A549 (cell line): ENCODE measurements around the gene DYSF. TPM values are rescaled to one million over a fixed set of nuclear protein-coding genes. Genes with fewer than 3 reads are reported as not detected.

Source experiments
- ATAC-seq, 2 experiments: fragments of 200-7000 bp in 1 of 2; fragments of >200 bp in 1 of 2; cut with Nextera tagmentation in 1 of 2; cut with Tn5 transposase in 1 of 2; 3 replicates each; pipeline versions ENCODE4 v1.8.0 to v1.9.1; 2018 to 2020; ENCODE audit warnings: mild to moderate bottlenecking in 1 of 2, moderate library complexity in 1 of 2
- CTCF ChIA-PET: fragments of 300-600 bp; sonication (Branson Sonifier 250); formaldehyde crosslinking; extraction: SDS; loops from one replicate; lab custom pipeline; 2021; ENCODE audit warnings: antibody characterized with exemption, inconsistent platforms; lab: Yijun Ruan, JAX
- POLR2A ChIA-PET: fragments of 350-600 bp; formaldehyde crosslinking; extraction: SDS; loops from one replicate; lab custom pipeline; 2021; ENCODE audit warnings: antibody characterized with exemption, inconsistent platforms; lab: Yijun Ruan, JAX
- DNase-seq, 2 experiments: peaks; one replicate each; pipeline versions ENCODE4 v3.0.0 to v3.0.0-alpha.2; 2011 to 2016; ENCODE audit warnings: low read depth in 1 of 2, low spot score in 1 of 2
- FAIRE-seq: peaks from 2 replicates; lab custom pipeline; 2011; peaks lifted over from hg19 to GRCh38; lab: Jason Lieb, UNC
- H3K27ac ChIP-seq, 2 experiments: fragments of >200 bp; sonication (Bioruptor Twin); formaldehyde crosslinking; 3 replicates each; pipeline ENCODE4 v1.5.1; 2016 to 2017
- H3K4me1 ChIP-seq: fragments of >200 bp; sonication (Bioruptor Twin); formaldehyde crosslinking; 3 replicates; pipeline ENCODE4 v1.6.1; 2016
- H3K4me2 ChIP-seq: fragments of >200 bp; sonication (Bioruptor Twin); formaldehyde crosslinking; 3 replicates; pipeline ENCODE4 v1.6.1; 2016
- H3K4me3 ChIP-seq: fragments of >200 bp; sonication (Bioruptor Twin); formaldehyde crosslinking; 3 replicates; pipeline ENCODE4 v1.5.1; 2016
- H3K9me3 ChIP-seq: fragments of >200 bp; sonication (Bioruptor Twin); formaldehyde crosslinking; 3 replicates; pipeline ENCODE4 v1.6.1; 2016
- CBX2 ChIP-seq: fragments of 200-600 bp; sonication (generic); IDR thresholded peaks from 2 replicates; pipeline ENCODE4 v1.6.1; 2016; ENCODE audit warnings: low read depth, mild to moderate bottlenecking, borderline replicate concordance
- CHD2 ChIP-seq: fragments of 150-350 bp; IDR thresholded peaks from 2 replicates; pipeline ENCODE4 v1.6.1; 2014; ENCODE audit warnings: low read length; ENCODE audit not compliant: partially characterized antibody
- CHD4 ChIP-seq: fragments of 200-600 bp; sonication (generic); IDR thresholded peaks from 2 replicates; pipeline ENCODE4 v1.6.1; 2016; ENCODE audit warnings: antibody characterized with exemption, mild to moderate bottlenecking, borderline replicate concordance
- EHF ChIP-seq: fragments of 250-450 bp; sonication (Bioruptor Pico); IDR thresholded peaks from 2 replicates; pipeline ENCODE4 v1.5.0; 2020; ENCODE audit warnings: mild to moderate bottlenecking
- EP300 ChIP-seq, 2 experiments: fragments of >200 bp; sonication (Bioruptor Twin); formaldehyde crosslinking; IDR thresholded peaks; 2 replicates in 1 of 2; 3 replicates in 1 of 2; pipeline ENCODE4 v1.6.1; 2016 to 2017
- FOXS1 ChIP-seq: fragments of 250-450 bp; sonication (Bioruptor Pico); IDR thresholded peaks from 2 replicates; pipeline ENCODE4 v1.5.0; 2020; ENCODE audit warnings: mild to moderate bottlenecking, moderate library complexity
- HDAC2 ChIP-seq: fragments of 200-600 bp; sonication (generic); IDR thresholded peaks from 2 replicates; pipeline ENCODE4 v1.6.1; 2016
- HES2 ChIP-seq: fragments of >200 bp; sonication (Bioruptor Twin); formaldehyde crosslinking; IDR thresholded peaks from 2 replicates; pipeline ENCODE4 v1.6.1; 2016
- JUN ChIP-seq, 2 experiments: fragments of >200 bp; sonication (Bioruptor Twin); formaldehyde crosslinking; IDR thresholded peaks; 2 replicates in 1 of 2; 3 replicates in 1 of 2; pipeline ENCODE4 v1.6.1; 2016 to 2017
- KDM5A ChIP-seq: fragments of 200-600 bp; sonication (generic); IDR thresholded peaks from 2 replicates; pipeline ENCODE4 v1.6.1; 2016; ENCODE audit warnings: antibody characterized with exemption, mild to moderate bottlenecking
- MAFK ChIP-seq: fragments of 450-650 bp; IDR thresholded peaks from 2 replicates; pipeline ENCODE4 v1.6.1; 2014; ENCODE audit not compliant: partially characterized antibody
- MAZ ChIP-seq: fragments of 150-350 bp; IDR thresholded peaks from 2 replicates; pipeline ENCODE4 v1.6.1; 2014; ENCODE audit warnings: antibody characterized with exemption, low read depth, low read length, borderline replicate concordance
- MYC ChIP-seq: IDR thresholded peaks from 2 replicates; pipeline ENCODE4 v1.6.1; 2012; ENCODE audit warnings: mild to moderate bottlenecking, inconsistent platforms, low read length, improper control_type of control experiment, borderline replicate concordance
- NR3C1 ChIP-seq: fragments of >200 bp; sonication (Bioruptor Twin); formaldehyde crosslinking; IDR thresholded peaks from 3 replicates; pipeline ENCODE4 v1.6.1; 2017
- PHF8 ChIP-seq: fragments of 200-600 bp; sonication (generic); IDR thresholded peaks from 2 replicates; pipeline ENCODE4 v1.6.1; 2016; ENCODE audit warnings: low read depth, mild to moderate bottlenecking, antibody characterized with exemption, moderate library complexity, borderline replicate concordance
- POLR2A ChIP-seq: IDR thresholded peaks from 2 replicates; pipeline ENCODE4 v1.6.1; 2012; ENCODE audit warnings: mild to moderate bottlenecking, low read length
- POLR2AphosphoS2 ChIP-seq: conservative IDR thresholded peaks from 2 replicates; pipeline ENCODE4 v1.6.1; 2012; ENCODE audit warnings: low read length, improper control_type of control experiment, inconsistent platforms
- RNF2 ChIP-seq: fragments of 200-600 bp; sonication (generic); IDR thresholded peaks from 2 replicates; pipeline ENCODE4 v1.6.1; 2016; ENCODE audit warnings: low read depth, mild to moderate bottlenecking, antibody characterized with exemption, moderate library complexity, borderline replicate concordance
- SREBF2 ChIP-seq: fragments of 450-650 bp; IDR thresholded peaks from 2 replicates; pipeline ENCODE4 v1.6.1; 2014; ENCODE audit warnings: mild to moderate bottlenecking, moderate library complexity
- WGBS: methylation state at CpG from one replicate; pipeline ENCODE4 v1.1.6; 2017; ENCODE audit errors: missing lambda C conversion rate; 5-methylcytosine and 5-hydroxymethylcytosine counted together
- polyA plus RNA-seq, 4 experiments: library from polyadenylated mRNA; depleted of rRNA in 3 of 4; stranded (reverse); fragments of >200 nt; fragmentation: RNase III in 1 of 4; extraction: RNeasy Plus Mini Kit Qiagen cat#74134 plus additional on column Dnase treatment in 1 of 4; gene quantifications; 2 replicates in 3 of 4; 3 replicates in 1 of 4; pipeline ENCODE4 v1.2.3, GENCODE V29; 2011 to 2017
- TF ChIP-seq, protein P1 (sequence below): fragments of 250-450 bp; sonication (Bioruptor Pico); IDR thresholded peaks from 2 replicates; pipeline ENCODE4 v1.5.0; 2021; ENCODE audit warnings: mild to moderate bottlenecking, moderate library complexity, borderline replicate concordance

DYSF gene
- polyA plus RNA-seq, 2 of the 4 experiments (the other 2 are of a cell fraction), result 0.36 to 0.98 TPM

GRCh38 chr2:71718686-71719085 lies 265.3 kb downstream of the DYSF start:
- WGBS, result 0% methylated on average over 1 of the region's 1 CpG
- no peak for FAIRE-seq
- TF ChIP-seq FOXS1 (CRISPR knock-in tag) (no peak), HES2 (no peak), MYC (no peak), CBX2 (no peak), SREBF2 (no peak), EHF (CRISPR knock-in tag) (no peak), CHD2 (no peak), RNF2 (no peak)
- peaks cover 4% of the 10 kb centered on the region for H3K9me3 ChIP-seq
- ATAC-seq, result no peak
- H3K4me3 ChIP-seq, result no peak overlapping the region
- no peak overlapping the region for H3K27ac ChIP-seq
- DNase-seq, result no peak
- peaks cover 10% of the 10 kb centered on the region for H3K4me1 ChIP-seq
- no peak overlapping the region for H3K4me2 ChIP-seq
- POLR2A ChIA-PET, result no interaction called here
- CTCF ChIA-PET, result interaction anchor here (0.5 to 1.1 kb wide), 4 partner anchors 16 to 592 kb away, joined by 3 read pairs; no protein-coding TSS in a partner anchor

DNA sequence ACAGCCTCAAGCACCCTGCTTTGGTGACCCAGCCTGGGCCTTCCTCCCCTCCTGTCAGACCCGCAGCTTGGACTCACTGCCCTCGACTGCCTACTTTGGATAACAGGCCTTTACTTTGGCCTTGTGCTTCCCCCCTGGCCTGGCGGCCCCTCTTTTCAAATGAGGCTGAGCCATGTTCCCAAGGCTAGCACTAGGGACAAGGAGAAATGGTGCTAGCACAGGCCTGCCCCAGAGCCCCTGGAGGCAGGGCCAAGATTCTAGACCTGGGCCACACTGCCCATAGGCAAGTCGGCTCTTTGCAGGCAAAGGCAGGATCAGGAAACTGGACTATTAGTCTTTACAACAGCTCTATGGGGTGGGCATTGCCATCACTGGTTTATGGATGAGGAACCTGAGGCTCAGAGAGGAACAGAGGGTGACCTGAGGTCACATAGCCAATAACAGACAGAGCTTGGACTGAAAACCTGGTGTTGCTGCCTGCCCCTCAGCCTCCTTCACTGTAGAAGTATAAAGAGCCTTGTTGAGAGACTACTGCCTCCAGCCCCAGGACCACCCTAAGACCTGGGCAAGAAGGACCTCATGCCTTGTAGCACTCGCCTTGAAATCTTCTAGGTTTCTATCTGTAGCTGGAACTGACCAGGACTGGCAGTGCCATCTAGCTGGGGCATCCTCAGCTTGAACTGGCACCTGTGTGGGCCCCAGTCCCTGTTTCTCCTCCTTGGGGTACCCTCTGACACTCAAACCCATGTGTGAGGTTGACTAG lies 266.3 kb downstream of the DYSF start:
- TF ChIP-seq MAFK, result no peak
- no peak for TF ChIP-seq EP300 (IDR thresholded peaks at IDR 0.05)
- no peak for TF ChIP-seq PHF8
- no peak for TF ChIP-seq KDM5A
- no peak for TF ChIP-seq NR3C1
- no peak for TF ChIP-seq JUN (IDR thresholded peaks at IDR 0.05)
- TF ChIP-seq POLR2A, result no peak
- no peak for TF ChIP-seq POLR2AphosphoS2
- no peak for TF ChIP-seq CBX2
- TF ChIP-seq, protein P1, sequence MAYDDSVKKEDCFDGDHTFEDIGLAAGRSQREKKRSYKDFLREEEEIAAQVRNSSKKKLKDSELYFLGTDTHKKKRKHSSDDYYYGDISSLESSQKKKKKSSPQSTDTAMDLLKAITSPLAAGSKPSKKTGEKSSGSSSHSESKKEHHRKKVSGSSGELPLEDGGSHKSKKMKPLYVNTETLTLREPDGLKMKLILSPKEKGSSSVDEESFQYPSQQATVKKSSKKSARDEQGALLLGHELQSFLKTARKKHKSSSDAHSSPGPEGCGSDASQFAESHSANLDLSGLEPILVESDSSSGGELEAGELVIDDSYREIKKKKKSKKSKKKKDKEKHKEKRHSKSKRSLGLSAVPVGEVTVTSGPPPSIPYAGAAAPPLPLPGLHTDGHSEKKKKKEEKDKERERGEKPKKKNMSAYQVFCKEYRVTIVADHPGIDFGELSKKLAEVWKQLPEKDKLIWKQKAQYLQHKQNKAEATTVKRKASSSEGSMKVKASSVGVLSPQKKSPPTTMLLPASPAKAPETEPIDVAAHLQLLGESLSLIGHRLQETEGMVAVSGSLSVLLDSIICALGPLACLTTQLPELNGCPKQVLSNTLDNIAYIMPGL (CRISPR knock-in tag), result no peak
- Histone ChIP-seq H3K27ac (no peak overlapping the region), H3K4me3 (no peak overlapping the region), H3K4me1 (peaks cover 10% of the 10 kb centered on the region), H3K9me3 (peaks cover 14% of the 10 kb centered on the region), H3K4me2 (no peak overlapping the region)
- DNase-seq (no peak), FAIRE-seq (no peak), ATAC-seq (no peak)
- 67% methylated on average over 5 of the region's 5 CpGs for WGBS
- CTCF ChIA-PET, result interaction anchor here (0.5 to 1.8 kb wide), 6 partner anchors 14 to 1038 kb away, joined by 3 to 4 read pairs (median 3); no protein-coding TSS in a partner anchor
- POLR2A ChIA-PET, result no interaction called here

GRCh38 chr2:71720283-71720560 lies 266.9 kb downstream of the DYSF start:
- ChIA-PET CTCF (interaction anchor here (0.6 to 1.8 kb wide), 4 partner anchors 15 to 885 kb away, joined by 3 to 4 read pairs (median 4); no protein-coding TSS in a partner anchor), POLR2A (no interaction called here)
- Histone ChIP-seq H3K4me1 (peaks cover 10% of the 10 kb centered on the region), H3K4me2 (no peak overlapping the region), H3K27ac (no peak overlapping the region), H3K4me3 (no peak overlapping the region), H3K9me3 (peaks cover 19% of the 10 kb centered on the region)
- TF ChIP-seq MAZ (no peak), CHD4 (no peak), HDAC2 (no peak)
- FAIRE-seq (no peak), ATAC-seq (no peak), DNase-seq (no peak)
